GM12878 (cell line): ENCODE results near the gene TP73. TPM values are rescaled to one million over a fixed set of nuclear protein-coding genes. Genes with fewer than 3 reads are reported as not detected.

Experiments used
- EED ChIP-seq: sonication (generic); IDR thresholded peaks from 2 replicates; pipeline ENCODE4 v1.6.1; 2016; ENCODE audit warnings: antibody characterized with exemption, low read depth
- EP300 ChIP-seq, 2 experiments: fragments of 150-350 bp in 1 of 2; IDR thresholded peaks; 2 replicates each; pipeline ENCODE4 v1.6.1; 2011 to 2012; ENCODE audit warnings: low read depth in 2 of 2, low read length in 2 of 2, borderline replicate concordance in 1 of 2, improper control_type of control experiment in 1 of 2, inconsistent platforms in 1 of 2; ENCODE audit not compliant: control insufficient read depth in 1 of 2
- ESRRA ChIP-seq: IDR thresholded peaks from 2 replicates; pipeline ENCODE4 v1.6.1; 2012; ENCODE audit warnings: mild to moderate bottlenecking, low read length, improper control_type of control experiment
- FOXM1 ChIP-seq: IDR thresholded peaks from 2 replicates; pipeline ENCODE4 v1.6.1; 2012; ENCODE audit warnings: low read depth, mild to moderate bottlenecking, inconsistent platforms, low read length, moderate library complexity
- HCFC1 ChIP-seq: fragments of 150-350 bp; IDR thresholded peaks from 2 replicates; pipeline ENCODE4 v1.6.1; 2014; ENCODE audit warnings: low read length
- KDM1A ChIP-seq: fragments of 200-600 bp; sonication (generic); IDR thresholded peaks from 2 replicates; pipeline ENCODE4 v1.6.1; 2016; ENCODE audit warnings: borderline replicate concordance
- MTA2 ChIP-seq: fragments of 450-650 bp; IDR thresholded peaks from 2 replicates; pipeline ENCODE4 v1.6.1; 2016; ENCODE audit warnings: low read depth, mild to moderate bottlenecking, moderate library complexity
- NFIC ChIP-seq: IDR thresholded peaks from 2 replicates; pipeline ENCODE4 v1.6.1; 2012; ENCODE audit warnings: low read depth, mild to moderate bottlenecking, inconsistent platforms, low read length, moderate library complexity
- PKNOX1 ChIP-seq: fragments of 450-650 bp; IDR thresholded peaks from 2 replicates; pipeline ENCODE4 v1.6.1; 2016; ENCODE audit warnings: mild to moderate bottlenecking
- RB1 ChIP-seq: fragments of 450-650 bp; formaldehyde crosslinking; IDR thresholded peaks from 2 replicates; pipeline ENCODE4 v1.6.1; 2017; ENCODE audit warnings: mild to moderate bottlenecking, borderline replicate concordance
- RBBP5 ChIP-seq: fragments of 200-600 bp; sonication (generic); conservative IDR thresholded peaks from 2 replicates; pipeline ENCODE4 v1.6.1; 2016
- SIN3A ChIP-seq: IDR thresholded peaks from 2 replicates; pipeline ENCODE4 v1.6.1; 2012; ENCODE audit warnings: low read depth, low read length, improper control_type of control experiment
- SMARCA5 ChIP-seq: fragments of 450-650 bp; IDR thresholded peaks from 2 replicates; pipeline ENCODE4 v1.6.1; 2017; ENCODE audit warnings: mild to moderate bottlenecking
- SPI1 ChIP-seq: IDR thresholded peaks from 2 replicates; pipeline ENCODE4 v1.6.1; 2011; ENCODE audit warnings: low read depth, mild to moderate bottlenecking, low read length, moderate library complexity, borderline replicate concordance; ENCODE audit not compliant: insufficient read depth
- SUZ12 ChIP-seq: fragments of 200-600 bp; sonication (generic); IDR thresholded peaks from one replicate; pipeline ENCODE4 v1.6.1; 2018; ENCODE audit warnings: antibody characterized with exemption, mild to moderate bottlenecking; ENCODE audit not compliant: unreplicated experiment
- ZBTB11 ChIP-seq: fragments of 450-650 bp; formaldehyde crosslinking; IDR thresholded peaks from 2 replicates; pipeline ENCODE4 v1.5.0; 2022; ENCODE audit warnings: mild to moderate bottlenecking, missing genetic modification characterization
- polyA plus RNA-seq, 11 experiments: library from polyadenylated mRNA; depleted of rRNA in 4 of 11; unstranded in 6 of 11; stranded (reverse) in 5 of 11; fragments of >200 nt; fragmentation: Nextera tagmentation in 4 of 11; fragmentation: Illumina TruSeq in 1 of 11; extraction: Ambion mirVana in 4 of 11; extraction: Trizol in 1 of 11; gene quantifications; 1 replicate in 1 of 11; 2 replicates in 10 of 11; pipeline versions ENCODE4 v1.2.1 to v1.2.3, GENCODE V29; 2011 to 2016; ENCODE audit warnings: inconsistent platforms in 2 of 11, missing spikeins in 2 of 11, low read depth in 1 of 11
- total RNA-seq, 4 experiments: library from RNA; depleted of rRNA in 3 of 4; stranded (reverse); fragments of >200 nt in 3 of 4; fragmentation: Illumina TruSeq in 1 of 4; extraction: Trizol in 1 of 4; gene quantifications; 2 replicates each; pipeline versions ENCODE4 v1.2.1 to v1.2.3, GENCODE V29; 2013 to 2021
- TF ChIP-seq, protein P1 (sequence below): IDR thresholded peaks from 2 replicates; pipeline ENCODE4 v1.6.1; 2012; ENCODE audit warnings: low read depth, low read length, improper control_type of control experiment
- TF ChIP-seq, protein P2 (sequence below): IDR thresholded peaks from 2 replicates; pipeline ENCODE4 v1.6.1; 2011; ENCODE audit warnings: borderline replicate concordance, low read depth, mild to moderate bottlenecking, moderate library complexity, mixed read lengths, low read length; ENCODE audit not compliant: insufficient read depth; ENCODE audit errors: extremely low read length
- TF ChIP-seq, protein P3 (sequence below): fragments of 450-650 bp; IDR thresholded peaks from 2 replicates; pipeline ENCODE4 v1.6.1; 2014; ENCODE audit warnings: mild to moderate bottlenecking
- TF ChIP-seq, protein P4 (sequence below): fragments of 450-650 bp; IDR thresholded peaks from 2 replicates; pipeline ENCODE4 v1.6.1; 2016; ENCODE audit warnings: mild to moderate bottlenecking

The TP73 gene
- total and polyA plus RNA-seq, 10 of the 15 experiments (the other 5 are each of a cell fraction or from before 2014, with no cell fraction given), result 0.08 to 54.2 (median 14.9) TPM

DNA sequence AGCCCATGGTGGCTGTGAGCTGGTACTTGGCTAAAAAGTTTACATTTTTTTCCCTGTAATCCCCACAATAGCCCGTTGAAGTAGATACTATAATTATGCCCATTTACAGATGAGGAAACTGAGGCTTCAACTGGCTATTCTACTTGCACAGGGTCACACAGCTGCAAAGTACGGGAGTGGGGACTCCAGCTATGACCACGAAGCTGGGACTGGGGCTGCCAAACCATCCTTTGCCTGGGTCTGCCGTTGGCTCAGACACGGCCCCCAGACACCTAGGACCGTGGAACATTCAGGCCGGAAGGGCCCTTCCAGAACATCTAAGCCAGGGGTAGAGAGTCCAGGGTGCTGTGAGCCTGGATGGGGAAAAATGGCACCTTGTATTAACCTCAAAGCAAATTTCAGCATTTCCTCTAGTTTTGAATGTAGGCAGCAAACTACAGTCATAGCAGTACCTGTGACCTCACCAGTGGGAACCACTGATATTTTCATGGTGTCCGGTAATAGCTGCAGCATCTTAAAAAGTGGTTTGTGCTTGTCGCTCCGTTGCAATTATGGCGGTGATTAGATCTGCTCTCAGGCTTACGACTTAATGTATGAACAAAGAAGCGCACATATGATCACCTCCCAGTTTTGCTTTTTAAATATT lies 4.3 kb downstream of the TP73 start (continued):
- TF ChIP-seq, protein P1, sequence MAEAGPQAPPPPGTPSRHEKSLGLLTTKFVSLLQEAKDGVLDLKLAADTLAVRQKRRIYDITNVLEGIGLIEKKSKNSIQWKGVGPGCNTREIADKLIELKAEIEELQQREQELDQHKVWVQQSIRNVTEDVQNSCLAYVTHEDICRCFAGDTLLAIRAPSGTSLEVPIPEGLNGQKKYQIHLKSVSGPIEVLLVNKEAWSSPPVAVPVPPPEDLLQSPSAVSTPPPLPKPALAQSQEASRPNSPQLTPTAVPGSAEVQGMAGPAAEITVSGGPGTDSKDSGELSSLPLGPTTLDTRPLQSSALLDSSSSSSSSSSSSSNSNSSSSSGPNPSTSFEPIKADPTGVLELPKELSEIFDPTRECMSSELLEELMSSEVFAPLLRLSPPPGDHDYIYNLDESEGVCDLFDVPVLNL, result no peak
- peak; percentile 97; the same call in 1 of the 2 replicates for TF ChIP-seq FOXM1
- TF ChIP-seq SPI1, result peak; percentile 50; the same call in 1 of the 2 replicates
- no peak for TF ChIP-seq SIN3A
- TF ChIP-seq, protein P2, sequence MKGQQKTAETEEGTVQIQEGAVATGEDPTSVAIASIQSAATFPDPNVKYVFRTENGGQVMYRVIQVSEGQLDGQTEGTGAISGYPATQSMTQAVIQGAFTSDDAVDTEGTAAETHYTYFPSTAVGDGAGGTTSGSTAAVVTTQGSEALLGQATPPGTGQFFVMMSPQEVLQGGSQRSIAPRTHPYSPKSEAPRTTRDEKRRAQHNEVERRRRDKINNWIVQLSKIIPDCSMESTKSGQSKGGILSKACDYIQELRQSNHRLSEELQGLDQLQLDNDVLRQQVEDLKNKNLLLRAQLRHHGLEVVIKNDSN, result no peak
- TF ChIP-seq SUZ12, result no peak
- TF ChIP-seq, protein P3, sequence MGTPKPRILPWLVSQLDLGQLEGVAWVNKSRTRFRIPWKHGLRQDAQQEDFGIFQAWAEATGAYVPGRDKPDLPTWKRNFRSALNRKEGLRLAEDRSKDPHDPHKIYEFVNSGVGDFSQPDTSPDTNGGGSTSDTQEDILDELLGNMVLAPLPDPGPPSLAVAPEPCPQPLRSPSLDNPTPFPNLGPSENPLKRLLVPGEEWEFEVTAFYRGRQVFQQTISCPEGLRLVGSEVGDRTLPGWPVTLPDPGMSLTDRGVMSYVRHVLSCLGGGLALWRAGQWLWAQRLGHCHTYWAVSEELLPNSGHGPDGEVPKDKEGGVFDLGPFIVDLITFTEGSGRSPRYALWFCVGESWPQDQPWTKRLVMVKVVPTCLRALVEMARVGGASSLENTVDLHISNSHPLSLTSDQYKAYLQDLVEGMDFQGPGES, result peak; percentile 8; the same call in 1 of the 2 replicates
- TF ChIP-seq, protein P4, sequence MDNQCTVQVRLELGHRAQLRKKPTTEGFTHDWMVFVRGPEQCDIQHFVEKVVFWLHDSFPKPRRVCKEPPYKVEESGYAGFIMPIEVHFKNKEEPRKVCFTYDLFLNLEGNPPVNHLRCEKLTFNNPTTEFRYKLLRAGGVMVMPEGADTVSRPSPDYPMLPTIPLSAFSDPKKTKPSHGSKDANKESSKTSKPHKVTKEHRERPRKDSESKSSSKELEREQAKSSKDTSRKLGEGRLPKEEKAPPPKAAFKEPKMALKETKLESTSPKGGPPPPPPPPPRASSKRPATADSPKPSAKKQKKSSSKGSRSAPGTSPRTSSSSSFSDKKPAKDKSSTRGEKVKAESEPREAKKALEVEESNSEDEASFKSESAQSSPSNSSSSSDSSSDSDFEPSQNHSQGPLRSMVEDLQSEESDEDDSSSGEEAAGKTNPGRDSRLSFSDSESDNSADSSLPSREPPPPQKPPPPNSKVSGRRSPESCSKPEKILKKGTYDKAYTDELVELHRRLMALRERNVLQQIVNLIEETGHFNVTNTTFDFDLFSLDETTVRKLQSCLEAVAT, result 0 out of 2 replicates have a peak, but pooled peaks have one; percentile 37
- TF ChIP-seq HCFC1, result peak; percentile 42; the same call in 1 of the 2 replicates
- no peak for TF ChIP-seq ZBTB11 (CRISPR knock-in tag)
- TF ChIP-seq EED, result peak; percentile 94
- TF ChIP-seq EP300 (IDR thresholded peaks at IDR 0.05; ENCODE audit: borderline replicate concordance in 1 of 2, control insufficient read depth in 1 of 2, low read depth in 2 of 2, low read length in 2 of 2), result peak in 1 of 2 experiments; percentile 96; a peak in 3 of 4 replicates
- TF ChIP-seq ESRRA, result no peak
- 0 out of 2 replicates have a peak, but pooled peaks have one; percentile 42 for TF ChIP-seq RB1
- no peak for TF ChIP-seq RBBP5
- peak; percentile 97 for TF ChIP-seq NFIC
- TF ChIP-seq SMARCA5, result peak; percentile 90
- peak; percentile 40; the same call in 1 of the 2 replicates for TF ChIP-seq PKNOX1
- peak; percentile 97 for TF ChIP-seq MTA2
- TF ChIP-seq KDM1A, result no peak
